Omental fat pad (tissue), 4 donors: Measurements from ENCODE around the gene BLVRB. TPM values are rescaled to one million over a fixed set of nuclear protein-coding genes. Genes with fewer than 3 reads are reported as not detected.
"Not testable (repeated sequence)": the region's sequence is repeated elsewhere in the genome, so short reads cannot be mapped to it uniquely, and the experiment has no call there.

Source experiments
- ATAC-seq: fragments of 150-250 bp; one replicate; pipeline ENCODE4 v1.9.1; 2016; ENCODE audit warnings: mild to moderate bottlenecking, moderate library complexity; ENCODE audit not compliant: low FRiP score
- DNase-seq: peaks from one replicate; pipeline ENCODE4 v3.0.0-alpha.2; 2019; ENCODE audit warnings: low spot score
- CTCF ChIP-seq, 3 donors: fragments of 450-650 bp; IDR thresholded peaks; one replicate each; pipeline ENCODE4 v1.5.1; 2016 to 2017; ENCODE audit warnings: antibody characterized with exemption in 3 of 3, mild to moderate bottlenecking in 3 of 3, moderate library complexity in 2 of 3
- total RNA-seq, 4 donors: library from RNA; depleted of rRNA; stranded (reverse); fragments of >200 nt; gene quantifications; one replicate each; pipeline ENCODE4 v1.1.0, GENCODE V29; 2016

BLVRB gene
- total RNA-seq, 4 donors from 2014 or later: 240 to 419 (median 329) TPM

DNA sequence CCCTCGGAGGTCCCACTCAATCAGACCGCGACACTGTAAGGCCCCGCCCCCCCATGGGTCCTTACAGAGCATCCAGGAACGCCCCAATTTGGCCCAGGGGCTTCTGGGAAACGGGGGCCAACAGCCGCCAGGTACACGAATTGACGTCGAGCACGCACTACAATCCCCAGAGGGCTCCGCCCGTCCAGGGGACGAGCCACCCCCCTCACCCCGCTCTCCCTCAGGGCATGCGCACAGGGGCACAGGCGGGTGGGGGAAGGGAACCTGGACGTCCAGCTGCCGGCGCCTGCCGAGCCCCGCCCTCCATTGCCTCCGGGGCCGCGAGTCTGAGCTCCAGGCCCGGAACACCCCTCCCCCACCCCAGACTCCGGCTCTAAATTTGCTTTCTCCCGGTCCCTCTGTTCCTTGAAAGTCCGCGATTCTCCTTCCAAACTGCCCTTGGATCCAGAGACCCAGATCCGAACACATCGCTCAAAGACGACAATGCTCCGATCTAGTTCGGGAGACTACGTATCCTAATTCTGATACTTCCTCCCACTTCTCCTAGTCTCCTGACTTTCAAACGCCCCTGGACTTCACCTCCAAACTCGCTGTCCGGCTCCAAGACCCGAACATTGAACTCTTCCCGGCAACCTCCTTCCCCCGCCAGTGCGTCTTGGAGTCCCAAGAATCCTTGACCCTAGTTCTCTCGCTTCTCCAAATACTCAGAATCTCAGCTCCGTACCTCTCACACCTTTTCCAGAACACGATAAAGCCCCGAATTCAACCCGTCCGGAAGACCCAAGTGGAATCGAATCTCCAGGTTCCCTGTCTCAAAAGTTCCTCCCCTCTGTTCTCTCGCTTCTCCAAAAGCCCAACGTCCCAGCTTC is 22.2 kb downstream of the BLVRB start:
- DNase-seq: peak; percentile 99
- no peak for TF ChIP-seq CTCF (IDR thresholded peaks at IDR 0.05)
- ATAC-seq: peak; percentile 92

- DNase-seq (no peak), ATAC-seq (no peak)
- TF ChIP-seq CTCF (IDR thresholded peaks at IDR 0.05): no peak
Measured at GRCh38 chr19:40442328-40443130, 23.0 kb downstream of the BLVRB start.

GRCh38 chr19:40441719-40442253 is 23.8 kb downstream of the BLVRB start:
- no peak for DNase-seq
- no peak for TF ChIP-seq CTCF (IDR thresholded peaks at IDR 0.05)
- no peak for ATAC-seq

DNA sequence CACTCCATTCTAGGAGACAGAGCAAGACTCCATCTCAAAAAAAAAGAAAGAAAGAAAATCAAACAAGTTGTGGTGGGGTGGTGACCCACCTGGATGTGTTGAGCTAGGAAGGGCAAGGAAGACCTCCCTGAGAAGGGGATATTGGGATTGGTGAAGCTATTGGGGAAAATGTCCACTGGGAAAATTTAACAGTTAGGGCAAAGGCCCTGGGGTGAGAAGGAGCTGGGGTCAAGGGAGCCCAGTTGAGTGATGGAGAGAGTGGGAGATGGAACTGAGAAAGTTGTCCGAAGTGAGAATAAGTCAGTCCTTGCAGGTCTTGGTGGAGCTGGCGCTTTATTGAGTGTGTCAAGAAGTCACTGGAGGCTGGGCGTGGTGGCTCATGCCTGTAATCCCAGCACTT is 27.3 kb downstream of the BLVRB start:
- ATAC-seq (no peak), DNase-seq (no peak)
- no peak for TF ChIP-seq CTCF (IDR thresholded peaks at IDR 0.05)

DNA sequence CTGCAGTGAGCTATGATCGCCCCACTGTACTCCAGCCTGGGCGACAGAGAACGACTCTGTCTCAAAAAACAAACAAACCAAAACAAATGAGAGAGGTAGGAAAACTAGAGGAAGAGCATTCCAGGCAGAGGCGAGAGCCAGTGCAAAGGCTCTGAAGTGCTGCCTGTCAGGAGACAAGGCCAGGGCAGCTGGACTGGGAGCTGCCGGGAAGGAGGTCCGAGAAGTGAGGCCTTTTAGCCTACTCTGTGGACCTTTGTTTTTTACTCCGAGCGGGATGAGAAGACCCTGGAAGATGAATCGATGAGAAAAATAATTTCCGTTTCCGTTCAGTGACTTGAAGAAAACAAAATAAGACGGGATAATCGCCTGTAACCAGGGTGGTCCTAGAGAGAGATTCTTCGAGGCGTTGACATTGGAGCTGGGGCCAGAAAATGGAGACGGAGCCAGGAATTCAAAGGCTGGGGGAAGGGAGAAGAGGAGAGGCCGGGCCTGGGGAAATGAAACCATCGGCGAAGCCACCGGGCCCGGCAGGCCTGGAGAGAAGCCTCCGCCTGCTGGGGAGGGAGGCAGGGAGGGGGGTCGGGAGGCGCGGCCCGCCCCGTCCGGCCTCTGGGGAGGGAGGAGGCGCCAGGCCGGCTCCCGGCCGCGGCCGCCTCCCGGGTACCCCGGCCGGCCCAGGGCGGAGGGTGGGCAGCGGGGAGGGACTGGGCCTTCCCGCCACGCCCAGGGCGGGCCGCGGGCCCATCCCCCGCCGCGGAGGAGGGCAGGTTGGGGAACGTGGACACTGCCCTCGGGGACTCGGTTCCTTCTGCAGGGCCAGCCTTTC is 31.9 kb downstream of the BLVRB start:
- no peak for DNase-seq
- peak; percentile 98 for ATAC-seq
- TF ChIP-seq CTCF (IDR thresholded peaks at IDR 0.05): no peak

DNA sequence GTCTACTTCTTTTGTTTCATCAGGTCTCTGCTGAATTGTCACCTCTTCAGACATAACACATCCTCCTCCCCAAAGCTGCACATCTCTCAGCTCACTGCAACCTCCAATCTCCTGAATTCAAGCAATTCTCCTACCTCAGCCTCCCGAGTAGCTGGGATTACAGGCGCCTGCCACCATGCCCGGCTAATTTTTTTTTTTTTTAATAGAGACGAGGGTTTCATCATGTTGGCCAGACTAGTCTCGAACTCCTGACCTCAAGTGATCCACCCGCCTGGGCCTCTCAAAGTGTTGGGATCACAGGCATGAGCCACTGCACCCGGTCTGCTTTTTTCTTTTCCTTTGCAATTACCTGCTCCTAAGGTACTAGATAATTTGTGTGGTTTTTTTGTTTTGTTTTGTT is 32.8 kb downstream of the BLVRB start:
- ATAC-seq, DNase-seq: not testable (repeated sequence)

- DNase-seq (no peak), ATAC-seq (no peak)
- no peak for TF ChIP-seq CTCF (IDR thresholded peaks at IDR 0.05)
Measured at GRCh38 chr19:40431698-40432097, 33.8 kb downstream of the BLVRB start.

GRCh38 chr19:40430242-40430641 is 35.3 kb downstream of the BLVRB start:
- DNase-seq, ATAC-seq: not testable (repeated sequence)

GRCh38 chr19:40428197-40428596 is 37.3 kb downstream of the BLVRB start:
- ATAC-seq, DNase-seq: not testable (repeated sequence)
